ENCODE measurements around the gene AGTR1.

Gene AGTR1

DNA sequence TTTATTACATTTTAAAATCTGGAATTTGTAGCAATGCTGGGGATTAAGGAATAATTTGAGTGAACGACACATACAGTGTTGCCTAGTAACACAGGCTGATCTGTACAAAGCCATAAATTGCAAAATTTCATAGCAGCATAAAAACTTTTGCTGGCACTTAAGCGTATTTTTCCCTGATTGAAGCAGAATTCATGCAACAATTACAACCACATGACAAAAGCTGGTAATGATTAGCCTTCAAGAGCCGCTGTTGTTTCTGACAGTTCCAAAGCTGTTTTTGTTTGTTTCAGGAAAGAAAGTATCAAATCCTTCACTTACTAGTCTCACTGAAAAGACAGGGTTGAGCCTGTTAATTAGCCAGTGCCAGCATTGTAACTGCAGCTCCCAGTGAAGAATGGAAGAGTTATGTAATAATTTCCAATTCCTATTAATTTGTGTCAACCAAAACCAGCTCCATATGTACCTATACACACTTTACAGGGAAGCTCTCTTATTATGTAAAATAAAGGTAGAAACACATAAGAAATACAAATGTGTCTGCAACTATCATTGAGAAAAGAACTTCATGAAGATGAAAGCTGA is 60.7 kb downstream of the AGTR1 start:
- no peak overlapping the region for H3K4me2 ChIP-seq (ENCODE audit: low read length)
- H3K9me2 ChIP-seq (replicated peaks; ENCODE audit: control insufficient read depth, low read length): no peaks in the 10 kb centered on the region

DNA sequence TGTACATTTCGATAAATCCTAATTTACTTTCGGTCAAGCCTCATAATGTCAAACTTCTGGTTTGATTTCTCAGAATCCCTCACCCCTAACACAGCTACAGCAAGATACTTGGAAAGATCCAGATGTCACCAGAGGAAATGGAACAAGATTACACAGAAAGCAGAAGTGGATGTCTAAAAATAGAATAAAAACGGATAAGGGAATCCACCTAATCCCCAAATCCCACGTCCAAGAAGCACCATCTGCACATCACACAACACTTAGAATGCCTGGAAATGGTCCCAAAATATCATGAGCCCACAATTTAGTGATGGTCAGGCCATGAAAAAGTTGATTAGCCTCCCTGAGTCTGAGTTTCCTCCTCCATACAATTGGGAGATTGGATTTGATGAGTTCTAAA is 61.7 kb downstream of the AGTR1 start:
- Histone ChIP-seq H3K9me2 (replicated peaks; ENCODE audit: control insufficient read depth, low read length) (no peaks in the 10 kb centered on the region), H3K4me1 (ENCODE audit: control insufficient read depth, low read length) (no peaks in the 10 kb centered on the region), H3K27ac (ENCODE audit: low read depth, low read length) (no peak overlapping the region), H4K20me1 (ENCODE audit: control insufficient read depth, insufficient read depth, low read depth, low read length) (no peaks in the 10 kb centered on the region), H3F3A (ENCODE audit: control insufficient read depth, insufficient read depth) (no peaks in the 10 kb centered on the region), H3K27me3 (ENCODE audit: control insufficient read depth, low read length) (no peaks in the 10 kb centered on the region), H3K4me2 (ENCODE audit: low read length) (no peak overlapping the region), H3K36me3 (ENCODE audit: control insufficient read depth, low read length) (no peaks in the 10 kb centered on the region), H3K4me3 (ENCODE audit: low read length) (no peak overlapping the region), H3K79me2 (ENCODE audit: control insufficient read depth, low read length) (no peaks in the 10 kb centered on the region), H3K9me3 (ENCODE audit: control insufficient read depth, insufficient read depth, low read length) (no peaks in the 10 kb centered on the region)
- TF ChIP-seq, protein P1, sequence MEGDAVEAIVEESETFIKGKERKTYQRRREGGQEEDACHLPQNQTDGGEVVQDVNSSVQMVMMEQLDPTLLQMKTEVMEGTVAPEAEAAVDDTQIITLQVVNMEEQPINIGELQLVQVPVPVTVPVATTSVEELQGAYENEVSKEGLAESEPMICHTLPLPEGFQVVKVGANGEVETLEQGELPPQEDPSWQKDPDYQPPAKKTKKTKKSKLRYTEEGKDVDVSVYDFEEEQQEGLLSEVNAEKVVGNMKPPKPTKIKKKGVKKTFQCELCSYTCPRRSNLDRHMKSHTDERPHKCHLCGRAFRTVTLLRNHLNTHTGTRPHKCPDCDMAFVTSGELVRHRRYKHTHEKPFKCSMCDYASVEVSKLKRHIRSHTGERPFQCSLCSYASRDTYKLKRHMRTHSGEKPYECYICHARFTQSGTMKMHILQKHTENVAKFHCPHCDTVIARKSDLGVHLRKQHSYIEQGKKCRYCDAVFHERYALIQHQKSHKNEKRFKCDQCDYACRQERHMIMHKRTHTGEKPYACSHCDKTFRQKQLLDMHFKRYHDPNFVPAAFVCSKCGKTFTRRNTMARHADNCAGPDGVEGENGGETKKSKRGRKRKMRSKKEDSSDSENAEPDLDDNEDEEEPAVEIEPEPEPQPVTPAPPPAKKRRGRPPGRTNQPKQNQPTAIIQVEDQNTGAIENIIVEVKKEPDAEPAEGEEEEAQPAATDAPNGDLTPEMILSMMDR (IDR thresholded peaks at IDR 0.05; ENCODE audit: low read depth, low read length, poor library complexity, severe bottlenecking): no peak
- TF ChIP-seq EZH2phosphoT487 (IDR thresholded peaks at IDR 0.05; ENCODE audit: borderline replicate concordance, low read length): no peak

More for the DNA sequence above, 60.7 kb downstream of the AGTR1 start:
- Histone ChIP-seq H3K4me1 (ENCODE audit: control insufficient read depth, low read length) (no peaks in the 10 kb centered on the region), H3K27ac (ENCODE audit: low read depth, low read length) (no peak overlapping the region), H3K36me3 (ENCODE audit: control insufficient read depth, low read length) (no peaks in the 10 kb centered on the region), H3K79me2 (ENCODE audit: control insufficient read depth, low read length) (no peaks in the 10 kb centered on the region), H3F3A (ENCODE audit: control insufficient read depth, insufficient read depth) (no peaks in the 10 kb centered on the region), H3K4me3 (ENCODE audit: low read length) (no peak overlapping the region), H3K27me3 (ENCODE audit: control insufficient read depth, low read length) (no peaks in the 10 kb centered on the region), H3K9me3 (ENCODE audit: control insufficient read depth, insufficient read depth, low read length) (no peaks in the 10 kb centered on the region), H4K20me1 (ENCODE audit: control insufficient read depth, insufficient read depth, low read depth, low read length) (no peaks in the 10 kb centered on the region)
- TF ChIP-seq, protein P1 (IDR thresholded peaks at IDR 0.05; ENCODE audit: low read depth, low read length, poor library complexity, severe bottlenecking): no peak
- no peak for TF ChIP-seq EZH2phosphoT487 (IDR thresholded peaks at IDR 0.05; ENCODE audit: borderline replicate concordance, low read length)

DNA sequence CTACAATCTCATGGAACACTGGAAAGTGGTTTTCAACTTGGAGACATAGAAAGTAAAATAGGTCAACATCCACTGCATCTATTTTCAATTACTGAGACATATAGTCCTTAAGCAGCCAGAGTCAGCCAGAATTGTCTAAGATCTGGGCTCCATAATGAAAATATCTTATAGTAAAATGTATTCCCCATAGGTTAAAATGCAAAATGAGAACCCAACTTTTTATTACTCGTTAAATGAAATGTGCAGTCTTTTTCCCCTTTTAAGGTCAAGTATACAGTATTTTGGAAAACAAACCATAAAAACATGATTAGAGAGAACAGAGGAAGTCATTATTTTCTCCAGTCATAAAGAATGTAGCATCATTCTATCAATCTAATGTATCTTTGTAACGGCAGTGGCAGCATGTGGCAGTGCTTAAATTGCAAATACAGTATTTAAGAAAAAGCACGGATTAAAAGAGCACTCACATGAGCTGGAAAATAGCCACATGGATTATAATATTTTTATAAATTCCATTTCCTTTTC is 65.5 kb downstream of the AGTR1 start:
- TF ChIP-seq EZH2phosphoT487 (IDR thresholded peaks at IDR 0.05; ENCODE audit: borderline replicate concordance, low read length): no peak
- TF ChIP-seq, protein P1 (IDR thresholded peaks at IDR 0.05; ENCODE audit: low read depth, low read length, poor library complexity, severe bottlenecking): no peak
- Histone ChIP-seq H3K4me2 (ENCODE audit: low read length) (no peak overlapping the region), H3K4me3 (ENCODE audit: low read length) (no peak overlapping the region), H3K27me3 (ENCODE audit: control insufficient read depth, low read length) (no peaks in the 10 kb centered on the region), H3K27ac (ENCODE audit: low read depth, low read length) (no peak overlapping the region), H3K36me3 (ENCODE audit: control insufficient read depth, low read length) (no peaks in the 10 kb centered on the region), H3K4me1 (ENCODE audit: control insufficient read depth, low read length) (no peaks in the 10 kb centered on the region), H3K9me2 (replicated peaks; ENCODE audit: control insufficient read depth, low read length) (no peaks in the 10 kb centered on the region), H3F3A (ENCODE audit: control insufficient read depth, insufficient read depth) (no peaks in the 10 kb centered on the region), H4K20me1 (ENCODE audit: control insufficient read depth, insufficient read depth, low read depth, low read length) (no peaks in the 10 kb centered on the region), H3K79me2 (ENCODE audit: control insufficient read depth, low read length) (no peaks in the 10 kb centered on the region), H3K9me3 (ENCODE audit: control insufficient read depth, insufficient read depth, low read length) (no peaks in the 10 kb centered on the region)

Measured in DOHH2 (cell line).